Karpas-422 (cell line): ENCODE measurements around the gene MAP7. TPM values are rescaled to one million over a fixed set of nuclear protein-coding genes. Genes with fewer than 3 reads are reported as not detected.

ENCODE experiments used
- DNase-seq: peaks from one replicate; pipeline ENCODE4 v3.0.0-alpha.2; 2015
- H2AFZ ChIP-seq: fragments of 200-600 bp; sonication (generic); 2 replicates; pipeline ENCODE4 v1.6.1; 2014; ENCODE audit warnings: antibody characterized with exemption, low read length, mixed read lengths
- H3K27ac ChIP-seq: fragments of 200-600 bp; sonication (generic); 2 replicates; pipeline ENCODE4 v1.5.1; 2014; ENCODE audit warnings: mild to moderate bottlenecking, low read length, moderate library complexity
- H3K27me3 ChIP-seq: fragments of 200-600 bp; sonication (generic); 2 replicates; pipeline ENCODE4 v1.6.1; 2014; ENCODE audit warnings: low read length, mixed read lengths
- H3K36me3 ChIP-seq: fragments of 200-600 bp; sonication (generic); 2 replicates; pipeline ENCODE4 v1.6.1; 2014; ENCODE audit warnings: low read length, mixed read lengths; ENCODE audit not compliant: insufficient read depth
- H3K4me1 ChIP-seq: fragments of 200-600 bp; sonication (generic); 2 replicates; pipeline ENCODE4 v1.6.1; 2014; ENCODE audit warnings: mild to moderate bottlenecking, low read length, mixed read lengths
- H3K4me2 ChIP-seq: fragments of 200-600 bp; sonication (generic); 2 replicates; pipeline ENCODE4 v1.6.1; 2014; ENCODE audit warnings: low read length, low read depth, mild to moderate bottlenecking; ENCODE audit not compliant: poor library complexity, severe bottlenecking
- H3K4me3 ChIP-seq: fragments of 200-600 bp; sonication (generic); 2 replicates; pipeline ENCODE4 v1.5.1; 2014; ENCODE audit warnings: mild to moderate bottlenecking, antibody characterized with exemption, low read length, mixed read lengths
- H3K79me2 ChIP-seq: fragments of 200-600 bp; sonication (generic); 2 replicates; pipeline ENCODE4 v1.6.1; 2014; ENCODE audit warnings: mild to moderate bottlenecking, low read length, mixed read lengths
- H3K9ac ChIP-seq: fragments of 200-600 bp; sonication (generic); 2 replicates; pipeline ENCODE4 v1.6.0; 2014; ENCODE audit warnings: low read length
- H3K9me2 ChIP-seq: fragments of 200-600 bp; sonication (generic), shearing (Covaris generic); replicated peaks from 2 replicates; pipeline ENCODE4 v1.6.0; 2014; ENCODE audit warnings: mild to moderate bottlenecking, low read length, moderate library complexity; ENCODE audit not compliant: insufficient read depth
- H3K9me3 ChIP-seq: fragments of 300-700, 200-600 bp; sonication (generic); 2 replicates; pipeline ENCODE4 v1.6.1; 2014; ENCODE audit warnings: low read length, mixed read lengths
- H4K20me1 ChIP-seq: fragments of 200-600 bp; sonication (generic); 2 replicates; pipeline ENCODE4 v1.6.1; 2014; ENCODE audit warnings: mild to moderate bottlenecking, antibody characterized with exemption, low read length, low read depth; ENCODE audit not compliant: insufficient read depth
- total RNA-seq: library from RNA; depleted of rRNA; stranded (reverse); fragments of >200 nt; shearing (Covaris generic); gene quantifications from 2 replicates; pipeline ENCODE4 v1.2.3, GENCODE V29; 2014; ENCODE audit warnings: low replicate concordance

Gene MAP7
- total RNA-seq, 1 experiment from 2014 or later: not detected

DNA sequence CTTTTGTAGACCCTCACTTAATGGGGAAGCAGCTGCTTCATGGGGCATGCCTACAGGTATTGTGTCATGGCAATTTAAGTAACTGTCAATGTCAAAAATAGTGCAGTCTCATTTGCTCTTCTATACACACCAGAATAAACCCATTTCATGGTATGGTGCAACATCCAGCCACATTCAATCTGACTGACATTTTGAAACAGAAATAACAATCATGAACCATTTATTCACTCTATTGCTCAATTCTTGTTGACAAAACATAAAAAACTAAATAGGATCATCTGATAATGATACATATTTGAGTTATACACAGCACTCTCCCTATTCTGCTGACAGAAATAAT lies 122.9 kb downstream of the MAP7 start:
- Histone ChIP-seq H3K9ac (no peak overlapping the region), H2AFZ (no peak overlapping the region), H3K79me2 (no peaks in the 10 kb centered on the region), H4K20me1 (no peaks in the 10 kb centered on the region), H3K27ac (no peak overlapping the region), H3K4me3 (no peak overlapping the region), H3K9me2 (no peaks in the 10 kb centered on the region), H3K4me2 (no peak overlapping the region), H3K36me3 (no peaks in the 10 kb centered on the region), H3K4me1 (no peaks in the 10 kb centered on the region), H3K9me3 (no peaks in the 10 kb centered on the region), H3K27me3 (no peaks in the 10 kb centered on the region)
- no peak for DNase-seq

GRCh38 chr6:136426627-136427377 lies 123.4 kb downstream of the MAP7 start:
- Histone ChIP-seq H3K79me2 (no peaks in the 10 kb centered on the region), H3K9me3 (no peaks in the 10 kb centered on the region), H3K9ac (no peak overlapping the region), H4K20me1 (no peaks in the 10 kb centered on the region), H3K36me3 (no peaks in the 10 kb centered on the region), H3K4me3 (no peak overlapping the region), H3K9me2 (no peaks in the 10 kb centered on the region), H3K4me2 (no peak overlapping the region), H3K27me3 (no peaks in the 10 kb centered on the region), H2AFZ (no peak overlapping the region), H3K27ac (no peak overlapping the region), H3K4me1 (no peaks in the 10 kb centered on the region)
- DNase-seq: no peak

GRCh38 chr6:136425793-136426192 lies 124.4 kb downstream of the MAP7 start:
- Histone ChIP-seq H3K4me1 (no peaks in the 10 kb centered on the region), H3K27ac (no peak overlapping the region), H3K9ac (no peak overlapping the region), H3K79me2 (no peaks in the 10 kb centered on the region), H4K20me1 (no peaks in the 10 kb centered on the region), H3K27me3 (no peaks in the 10 kb centered on the region), H3K36me3 (no peaks in the 10 kb centered on the region), H3K9me2 (no peaks in the 10 kb centered on the region), H3K4me3 (no peak overlapping the region), H3K9me3 (no peaks in the 10 kb centered on the region), H2AFZ (no peak overlapping the region), H3K4me2 (no peak overlapping the region)
- DNase-seq: no peak

- no peak overlapping the region for H2AFZ ChIP-seq
- no peak overlapping the region for H3K4me3 ChIP-seq
- H4K20me1 ChIP-seq: no peaks in the 10 kb centered on the region
- no peaks in the 10 kb centered on the region for H3K79me2 ChIP-seq
- no peak for DNase-seq
- no peaks in the 10 kb centered on the region for H3K27me3 ChIP-seq
- no peaks in the 10 kb centered on the region for H3K4me1 ChIP-seq
- H3K36me3 ChIP-seq: no peaks in the 10 kb centered on the region
- H3K9ac ChIP-seq: no peak overlapping the region
- H3K9me2 ChIP-seq: no peaks in the 10 kb centered on the region
- H3K27ac ChIP-seq: no peak overlapping the region
- H3K4me2 ChIP-seq: no peak overlapping the region
- H3K9me3 ChIP-seq: no peaks in the 10 kb centered on the region
Observed at GRCh38 chr6:136424901-136425300, 125.3 kb downstream of the MAP7 start.

DNA sequence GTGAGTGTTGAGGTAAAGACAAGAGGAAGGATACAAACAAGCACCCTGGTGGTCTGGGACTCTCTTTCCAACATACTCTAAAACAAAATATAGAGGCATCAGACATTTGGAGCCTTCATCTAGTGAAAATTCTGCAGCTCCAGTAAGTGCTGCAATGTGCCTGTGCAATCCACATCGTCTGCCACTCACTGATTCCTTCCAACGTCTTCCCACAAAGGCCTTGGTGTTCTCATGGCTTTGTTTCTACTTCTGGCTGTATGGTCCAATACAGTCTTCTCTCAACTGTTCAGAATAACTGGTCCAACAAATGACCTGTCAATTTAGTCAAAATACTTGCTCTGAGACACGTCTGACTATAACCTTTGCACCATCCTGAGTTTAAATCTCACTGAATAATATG lies 125.8 kb downstream of the MAP7 start:
- no peak overlapping the region for H2AFZ ChIP-seq
- DNase-seq: no peak
- no peaks in the 10 kb centered on the region for H3K9me3 ChIP-seq
- H3K9me2 ChIP-seq: no peaks in the 10 kb centered on the region
- no peaks in the 10 kb centered on the region for H3K79me2 ChIP-seq
- H3K9ac ChIP-seq: no peak overlapping the region
- no peak overlapping the region for H3K4me3 ChIP-seq
- no peaks in the 10 kb centered on the region for H3K4me1 ChIP-seq
- no peaks in the 10 kb centered on the region for H4K20me1 ChIP-seq
- H3K4me2 ChIP-seq: no peak overlapping the region
- no peak overlapping the region for H3K27ac ChIP-seq
- no peaks in the 10 kb centered on the region for H3K36me3 ChIP-seq
- H3K27me3 ChIP-seq: no peaks in the 10 kb centered on the region

DNA sequence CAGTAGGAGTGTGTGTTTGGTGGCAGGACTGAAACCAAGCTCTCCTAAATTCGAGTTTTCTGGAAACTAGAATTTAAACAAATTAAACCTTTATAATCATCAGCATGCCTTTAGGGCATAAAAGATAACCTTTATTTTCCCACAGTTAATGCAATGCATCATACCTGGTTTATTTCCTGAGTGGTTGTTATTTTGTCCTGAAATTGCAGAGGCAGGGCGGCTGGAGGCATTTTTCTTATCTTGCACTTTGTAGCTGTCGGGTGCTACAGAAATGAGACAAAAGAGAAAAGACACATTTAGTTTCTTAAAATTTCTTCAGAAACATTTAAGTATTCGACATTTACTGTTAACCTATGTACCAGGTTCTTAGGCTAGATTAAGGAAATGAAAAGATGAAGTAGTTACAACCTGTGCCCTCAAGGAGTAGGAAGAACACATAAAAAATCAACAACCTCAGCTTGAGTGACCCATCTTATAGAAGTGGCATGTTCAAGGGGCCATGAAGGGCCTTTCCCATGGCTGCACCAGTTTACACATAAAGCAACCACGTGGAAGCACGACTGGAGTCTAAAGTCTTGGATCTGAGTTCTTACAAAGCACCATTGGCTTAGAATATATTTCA lies 128.6 kb downstream of the MAP7 start:
- Histone ChIP-seq H3K36me3 (no peaks in the 10 kb centered on the region), H3K9ac (no peak overlapping the region), H3K27me3 (no peaks in the 10 kb centered on the region), H2AFZ (no peak overlapping the region), H3K79me2 (no peaks in the 10 kb centered on the region), H3K4me2 (no peak overlapping the region), H3K9me2 (no peaks in the 10 kb centered on the region), H3K27ac (no peak overlapping the region), H3K4me3 (no peak overlapping the region), H3K9me3 (no peaks in the 10 kb centered on the region), H4K20me1 (no peaks in the 10 kb centered on the region), H3K4me1 (no peaks in the 10 kb centered on the region)
- no peak for DNase-seq

DNA sequence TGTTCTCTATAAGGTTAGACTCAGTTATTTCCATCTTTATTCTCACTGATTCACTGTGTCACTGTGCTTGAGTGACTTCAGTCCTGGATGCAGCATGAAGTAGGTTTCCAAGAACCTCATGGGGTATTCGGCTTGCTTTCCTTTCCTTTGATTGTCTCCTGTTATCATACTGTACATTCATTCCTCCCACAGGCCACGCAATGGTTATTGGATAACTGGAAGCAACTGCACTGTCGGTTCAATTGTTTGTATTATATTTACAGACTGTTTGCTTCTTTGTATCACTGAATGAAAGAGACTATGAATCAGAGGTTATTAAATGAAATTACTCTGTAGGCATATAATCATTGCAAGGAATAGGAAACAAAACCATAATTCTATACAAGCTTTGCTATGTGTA lies 129.4 kb downstream of the MAP7 start:
- no peaks in the 10 kb centered on the region for H3K27me3 ChIP-seq
- no peaks in the 10 kb centered on the region for H4K20me1 ChIP-seq
- no peak overlapping the region for H2AFZ ChIP-seq
- no peak for DNase-seq
- no peaks in the 10 kb centered on the region for H3K9me3 ChIP-seq
- H3K36me3 ChIP-seq: no peaks in the 10 kb centered on the region
- H3K9ac ChIP-seq: no peak overlapping the region
- no peak overlapping the region for H3K4me3 ChIP-seq
- no peak overlapping the region for H3K4me2 ChIP-seq
- no peaks in the 10 kb centered on the region for H3K9me2 ChIP-seq
- H3K27ac ChIP-seq: no peak overlapping the region
- H3K79me2 ChIP-seq: no peaks in the 10 kb centered on the region
- H3K4me1 ChIP-seq: no peaks in the 10 kb centered on the region

DNA sequence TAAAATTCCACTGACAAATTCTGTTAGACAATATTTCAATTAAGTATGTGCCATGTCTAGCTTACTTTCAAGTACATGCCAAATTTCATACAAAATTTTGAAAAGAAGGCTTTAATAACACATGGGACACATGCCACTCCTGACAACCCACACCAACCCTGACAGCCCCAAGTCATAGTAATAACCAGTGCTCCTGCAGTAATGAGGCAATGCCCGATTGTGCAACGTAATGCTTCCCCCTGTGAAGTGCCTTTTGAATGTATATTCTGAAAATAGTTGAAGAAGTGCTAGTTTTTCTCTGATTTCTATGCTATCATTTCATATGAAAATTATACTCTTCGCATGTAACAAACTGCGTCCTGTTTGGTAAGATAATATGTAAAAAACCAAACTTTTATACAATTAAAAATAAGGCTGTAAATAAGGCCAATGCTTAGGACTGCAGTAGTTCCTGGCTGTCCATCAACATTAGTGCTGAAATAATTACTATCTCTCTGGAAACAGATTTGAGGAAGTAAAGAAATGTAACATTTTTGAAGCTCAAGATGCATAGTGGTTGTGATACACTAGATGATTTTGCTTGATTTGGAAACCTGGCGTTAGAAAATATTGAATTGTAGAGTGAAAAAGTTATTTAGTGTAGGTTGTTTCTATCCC lies 134.7 kb downstream of the MAP7 start:
- DNase-seq: peak; percentile 49
- H3K27ac ChIP-seq: no peak overlapping the region
- no peaks in the 10 kb centered on the region for H3K9me2 ChIP-seq
- no peaks in the 10 kb centered on the region for H3K9me3 ChIP-seq
- H2AFZ ChIP-seq: no peak overlapping the region
- H3K27me3 ChIP-seq: no peaks in the 10 kb centered on the region
- no peak overlapping the region for H3K4me2 ChIP-seq
- H3K79me2 ChIP-seq: no peaks in the 10 kb centered on the region
- H3K9ac ChIP-seq: no peak overlapping the region
- H3K4me1 ChIP-seq: no peaks in the 10 kb centered on the region
- H4K20me1 ChIP-seq: no peaks in the 10 kb centered on the region
- no peak overlapping the region for H3K4me3 ChIP-seq
- H3K36me3 ChIP-seq: no peaks in the 10 kb centered on the region
